HUES64 (cell line): ENCODE data around the gene SUCLG2.

Experiments used
- H3K27ac ChIP-seq: 2 replicates; pipeline ENCODE4 v1.7.0; 2013; ENCODE audit warnings: low read depth, low read length, inconsistent platforms
- H3K27me3 ChIP-seq: 2 replicates; pipeline ENCODE4 v1.6.1; 2013; ENCODE audit warnings: mild to moderate bottlenecking, low read length; ENCODE audit not compliant: insufficient read depth
- H3K36me3 ChIP-seq: 2 replicates; pipeline ENCODE4 v1.6.1; 2013; ENCODE audit warnings: mild to moderate bottlenecking, low read length; ENCODE audit not compliant: insufficient read depth
- H3K4me1 ChIP-seq: 2 replicates; pipeline ENCODE4 v1.6.1; 2013; ENCODE audit warnings: mild to moderate bottlenecking, low read length, moderate library complexity; ENCODE audit not compliant: insufficient read depth
- H3K4me3 ChIP-seq: 2 replicates; pipeline ENCODE4 v1.5.1; 2013; ENCODE audit warnings: mild to moderate bottlenecking, low read length, moderate library complexity
- H3K9ac ChIP-seq: 2 replicates; pipeline ENCODE4 v1.6.1; 2013; ENCODE audit warnings: mild to moderate bottlenecking, low read depth, low read length
- H3K9me3 ChIP-seq: 2 replicates; pipeline ENCODE4 v1.6.1; 2013; ENCODE audit warnings: low read depth, low read length; ENCODE audit not compliant: insufficient read depth
- WGBS: fragments of 150-250, 120-280 bp; methylation state at CpG from one replicate; pipeline ENCODE4 v1.1.7; 2013; ENCODE audit warnings: missing lambda C conversion rate; 5-methylcytosine and 5-hydroxymethylcytosine counted together

SUCLG2 gene

DNA sequence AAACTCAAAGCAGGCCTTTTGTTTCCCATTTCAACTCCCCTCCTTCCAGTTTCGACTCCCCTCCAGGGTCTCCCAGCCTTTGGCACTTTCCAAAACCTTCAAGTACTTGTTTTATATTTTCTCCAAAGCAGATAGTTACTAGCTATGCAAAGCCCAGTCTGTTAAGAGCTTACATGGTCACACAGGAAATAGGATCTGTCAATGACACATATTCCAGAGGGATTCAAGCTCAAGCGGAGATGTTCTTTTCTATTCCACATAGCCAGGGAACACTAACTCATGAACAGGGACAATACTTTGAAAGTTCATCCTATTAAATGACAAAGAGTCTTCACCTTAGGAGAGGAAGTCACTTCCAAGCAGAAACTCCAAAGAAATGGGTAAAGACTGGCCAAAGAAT is 18.6 kb downstream of the SUCLG2 start:
- WGBS, result 91% methylated on average over 2 of the region's 2 CpGs

DNA sequence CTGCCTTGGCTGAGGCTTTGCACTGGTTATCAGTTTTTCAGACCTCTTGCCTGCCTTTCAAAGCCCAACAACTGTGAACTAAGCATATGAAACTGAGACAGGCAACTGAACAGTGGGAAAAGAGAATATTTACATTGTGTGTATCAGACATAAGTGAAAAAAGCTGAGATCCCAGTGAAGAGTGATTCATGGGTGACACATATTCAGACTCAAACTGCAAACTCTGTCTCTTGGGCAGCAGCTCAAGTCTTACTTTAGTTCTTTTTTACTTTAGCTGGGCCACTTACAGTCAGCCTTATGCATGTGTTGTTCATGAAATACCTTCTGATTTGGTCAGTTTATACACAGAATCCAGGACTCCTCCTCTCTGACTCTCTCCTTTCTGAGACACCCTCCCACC is 19.2 kb downstream of the SUCLG2 start:
- Histone ChIP-seq H3K36me3 (no peaks in the 10 kb centered on the region), H3K4me3 (no peak overlapping the region), H3K9me3 (no peaks in the 10 kb centered on the region), H3K9ac (no peak overlapping the region), H3K4me1 (peaks cover 9% of the 10 kb centered on the region; the same call in 1 of the 2 replicates), H3K27me3 (no peaks in the 10 kb centered on the region), H3K27ac (no peak overlapping the region)

More for the DNA sequence above, 18.6 kb downstream of the SUCLG2 start:
- H3K27ac ChIP-seq, result no peak overlapping the region
- H3K27me3 ChIP-seq, result no peaks in the 10 kb centered on the region
- H3K9ac ChIP-seq, result no peak overlapping the region
- H3K9me3 ChIP-seq, result no peaks in the 10 kb centered on the region
- H3K4me3 ChIP-seq, result no peak overlapping the region
- H3K36me3 ChIP-seq, result no peaks in the 10 kb centered on the region
- peaks cover 5% of the 10 kb centered on the region; the same call in 1 of the 2 replicates for H3K4me1 ChIP-seq

DNA sequence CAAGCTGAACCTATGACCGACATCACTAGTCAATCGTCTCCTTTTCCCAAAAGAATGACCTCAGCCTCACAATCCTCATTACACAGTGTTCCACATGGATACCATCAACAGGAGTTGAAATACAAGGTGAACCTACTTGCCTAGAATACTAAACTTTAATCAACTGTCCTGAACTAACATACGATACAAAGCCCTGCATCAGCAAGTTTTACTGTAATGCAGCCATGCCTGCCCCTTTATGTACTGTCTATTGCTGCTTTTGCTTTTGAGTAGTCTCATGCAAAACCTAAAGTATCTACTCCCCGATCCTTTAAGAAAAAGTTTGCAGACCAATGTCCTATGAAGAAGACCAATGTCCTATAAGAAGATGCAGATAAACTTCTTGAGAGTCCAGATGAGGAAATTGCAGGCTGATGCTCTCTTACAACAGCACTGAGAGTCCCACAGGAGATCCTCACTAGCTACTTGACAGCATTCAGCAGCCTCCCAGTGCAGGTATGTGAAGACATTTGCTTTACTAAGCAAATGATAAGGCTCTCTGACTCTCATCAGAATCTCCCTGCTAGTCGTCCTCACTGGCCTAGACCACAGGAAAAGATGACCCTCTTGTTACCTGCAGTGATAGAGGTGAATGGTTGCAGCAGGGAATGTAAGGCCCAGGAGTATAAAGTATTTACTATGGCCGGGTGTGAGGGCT is 23.6 kb downstream of the SUCLG2 start:
- Histone ChIP-seq H3K4me1 (peaks cover 25% of the 10 kb centered on the region), H3K36me3 (no peaks in the 10 kb centered on the region), H3K27me3 (no peaks in the 10 kb centered on the region), H3K9me3 (no peaks in the 10 kb centered on the region), H3K27ac (no peak overlapping the region), H3K9ac (no peak overlapping the region), H3K4me3 (no peak overlapping the region)
- 76% methylated on average over 6 of the region's 6 CpGs for WGBS

DNA sequence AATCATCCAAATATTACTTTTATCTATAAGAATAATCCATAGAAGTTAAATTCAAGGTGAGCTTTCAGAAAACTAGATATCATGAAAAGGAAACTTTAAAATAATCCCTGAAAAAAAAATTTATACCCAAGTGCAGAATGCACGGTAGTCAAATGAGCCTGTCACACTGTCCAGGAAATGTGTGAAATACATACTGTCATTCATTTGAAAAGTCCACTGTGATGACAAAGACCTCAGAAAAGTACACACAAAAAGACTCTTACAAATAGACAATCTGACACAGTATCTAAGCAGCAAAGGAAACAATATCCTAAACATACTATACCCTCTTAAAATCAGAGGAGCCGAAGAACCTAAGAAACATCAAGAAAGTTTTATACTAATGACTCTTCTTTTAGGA is 29.7 kb downstream of the SUCLG2 start:
- Histone ChIP-seq H3K36me3 (0 out of 2 replicates have a peak, but pooled peaks cover 3% of the 10 kb centered on the region), H3K9me3 (no peaks in the 10 kb centered on the region), H3K27me3 (no peaks in the 10 kb centered on the region), H3K27ac (no peak overlapping the region), H3K9ac (no peak overlapping the region), H3K4me3 (no peak overlapping the region), H3K4me1 (peaks cover 9% of the 10 kb centered on the region)
- 94% methylated on average over 2 of the region's 2 CpGs for WGBS

DNA sequence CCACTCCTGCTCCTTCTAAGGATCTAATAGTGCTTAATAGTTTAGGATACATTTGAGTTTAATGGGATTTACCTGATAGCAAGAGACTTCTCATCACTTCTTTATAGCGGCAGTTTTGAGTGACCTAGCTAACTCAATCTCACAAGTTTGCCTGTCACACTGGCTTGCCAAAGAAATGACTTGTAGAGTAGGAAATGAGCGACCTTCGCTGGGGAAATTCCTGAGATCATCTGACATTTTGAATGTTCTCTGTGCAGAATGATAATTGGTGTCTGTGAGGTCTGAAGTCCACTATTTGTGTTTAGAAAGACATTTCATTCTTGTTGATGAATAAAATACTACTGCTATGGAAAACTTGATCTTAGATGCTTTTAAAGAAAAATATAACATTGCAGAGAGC is 30.3 kb downstream of the SUCLG2 start:
- Histone ChIP-seq H3K4me1 (peaks cover 3% of the 10 kb centered on the region), H3K4me3 (no peak overlapping the region), H3K36me3 (0 out of 2 replicates have a peak, but pooled peaks cover 3% of the 10 kb centered on the region), H3K27ac (no peak overlapping the region), H3K9me3 (no peaks in the 10 kb centered on the region), H3K27me3 (no peaks in the 10 kb centered on the region), H3K9ac (no peak overlapping the region)
- 95% methylated on average over 3 of the region's 3 CpGs for WGBS

DNA sequence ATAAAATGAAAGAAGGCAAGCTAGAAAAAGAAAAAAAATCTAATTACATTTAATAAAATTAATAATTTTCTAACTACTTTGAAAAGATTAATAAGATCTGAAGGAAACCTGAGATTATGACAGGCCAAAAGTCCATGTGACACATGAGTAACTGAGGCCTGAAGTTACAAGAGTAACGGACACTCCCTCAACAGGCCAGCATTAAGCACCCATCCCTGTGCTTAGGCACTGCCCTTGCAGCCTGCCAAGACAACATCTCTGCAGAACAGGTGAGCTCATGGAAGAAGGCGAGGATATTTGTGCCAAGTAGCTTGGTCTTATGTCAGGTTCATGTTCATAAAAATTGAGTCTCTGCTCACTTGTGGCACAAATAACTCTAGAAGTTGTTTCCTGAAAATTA is 31.8 kb downstream of the SUCLG2 start:
- 98% methylated on average over 2 of the region's 2 CpGs for WGBS
- H3K4me3 ChIP-seq, result no peak overlapping the region
- no peak overlapping the region for H3K27ac ChIP-seq
- H3K27me3 ChIP-seq, result no peaks in the 10 kb centered on the region
- H3K9me3 ChIP-seq, result no peaks in the 10 kb centered on the region
- H3K4me1 ChIP-seq, result no peaks in the 10 kb centered on the region
- no peak overlapping the region for H3K9ac ChIP-seq
- H3K36me3 ChIP-seq, result 0 out of 2 replicates have a peak, but pooled peaks cover 3% of the 10 kb centered on the region

DNA sequence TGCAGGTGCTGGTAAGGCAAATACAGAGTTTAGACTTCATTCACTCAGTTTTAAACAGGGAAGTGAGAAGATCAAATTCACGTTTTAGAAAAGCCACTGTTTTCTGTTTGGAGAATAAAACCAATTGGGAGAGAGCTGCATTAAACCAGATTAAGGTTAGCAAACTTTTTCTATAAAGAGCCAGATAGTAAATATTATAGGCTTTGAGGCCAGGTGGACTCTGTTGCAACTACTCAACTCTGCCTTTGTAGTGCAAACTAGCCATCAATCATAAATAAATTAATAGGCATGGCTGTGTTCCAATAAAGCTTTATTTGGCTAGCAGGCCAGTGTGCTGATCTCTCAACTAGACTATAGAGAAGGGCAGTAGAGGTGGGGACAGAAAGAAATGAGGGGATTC is 33.5 kb downstream of the SUCLG2 start:
- 92% methylated on average over 1 of the region's 1 CpG for WGBS
- no peak overlapping the region for H3K4me3 ChIP-seq
- H3K27ac ChIP-seq, result no peak overlapping the region
- no peak overlapping the region for H3K9ac ChIP-seq
- no peaks in the 10 kb centered on the region for H3K27me3 ChIP-seq
- no peaks in the 10 kb centered on the region for H3K9me3 ChIP-seq
- H3K4me1 ChIP-seq, result no peaks in the 10 kb centered on the region
- H3K36me3 ChIP-seq, result peaks cover 17% of the 10 kb centered on the region

DNA sequence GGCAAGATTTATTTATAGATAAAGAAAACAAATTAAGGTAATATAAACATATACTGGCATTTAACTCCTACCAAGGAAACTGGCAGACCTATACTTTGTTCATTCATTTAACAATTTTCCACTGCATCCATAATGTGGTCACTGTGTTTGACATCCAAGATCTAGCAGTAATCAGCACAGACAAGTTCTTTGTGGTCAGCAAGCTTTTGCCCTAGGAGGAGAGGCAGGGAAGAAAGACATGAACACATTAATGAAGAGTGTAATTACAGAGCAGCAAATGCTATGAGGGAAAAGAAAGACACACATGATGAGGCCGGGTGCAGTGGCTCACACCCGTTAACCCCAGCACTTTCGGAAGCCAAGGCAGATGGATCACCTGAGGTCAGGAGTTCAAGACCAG is 34.4 kb downstream of the SUCLG2 start:
- Histone ChIP-seq H3K36me3 (peaks cover 18% of the 10 kb centered on the region), H3K4me1 (no peaks in the 10 kb centered on the region), H3K4me3 (no peak overlapping the region), H3K27ac (no peak overlapping the region), H3K9ac (no peak overlapping the region), H3K27me3 (no peaks in the 10 kb centered on the region), H3K9me3 (no peaks in the 10 kb centered on the region)
- 63% methylated on average over 3 of the region's 3 CpGs for WGBS

DNA sequence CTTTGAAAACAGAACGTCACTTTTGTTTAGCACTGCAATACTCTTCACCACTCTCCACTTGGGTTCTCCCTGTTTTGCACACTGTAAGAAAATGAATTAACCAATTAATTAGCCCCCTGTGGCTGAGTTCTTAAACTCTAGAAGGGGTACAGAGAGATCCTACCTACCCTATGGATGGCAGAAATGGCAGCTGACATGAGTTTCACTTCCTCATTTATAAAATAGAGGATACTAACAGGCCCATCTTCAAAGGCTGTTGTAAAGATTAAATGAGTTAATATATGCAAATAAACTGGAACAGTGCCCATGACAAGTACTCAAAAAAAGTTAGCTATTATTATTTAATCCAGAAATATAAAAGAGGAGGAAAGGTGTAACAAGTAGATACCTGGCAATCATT is 36.9 kb downstream of the SUCLG2 start:
- no peaks in the 10 kb centered on the region for H3K9me3 ChIP-seq
- 0 out of 2 replicates have a peak, but pooled peaks cover 3% of the 10 kb centered on the region for H3K4me1 ChIP-seq
- no peak overlapping the region for H3K27ac ChIP-seq
- no peaks in the 10 kb centered on the region for H3K27me3 ChIP-seq
- peaks cover 18% of the 10 kb centered on the region for H3K36me3 ChIP-seq
- H3K9ac ChIP-seq, result no peak overlapping the region
- WGBS, result 93% methylated on average over 1 of the region's 1 CpG
- H3K4me3 ChIP-seq, result no peak overlapping the region

DNA sequence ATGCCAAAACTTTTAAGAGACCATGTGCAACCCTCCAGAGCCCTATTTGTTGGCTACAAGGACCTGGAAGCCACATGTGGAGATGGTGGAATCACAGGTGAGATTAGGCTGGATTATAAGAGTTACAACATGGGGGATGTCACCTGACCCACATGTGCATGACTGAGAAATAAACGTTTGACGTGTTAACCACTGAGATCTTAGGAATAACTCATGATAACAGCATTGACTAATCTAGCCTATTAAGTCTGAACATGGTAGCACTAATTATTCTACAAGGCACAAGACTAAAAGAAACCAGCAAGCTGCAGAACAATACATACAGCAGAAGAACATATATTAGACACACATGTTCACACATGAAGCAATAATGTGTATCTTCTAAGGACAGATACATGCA is 38.4 kb downstream of the SUCLG2 start:
- H3K36me3 ChIP-seq, result peaks cover 18% of the 10 kb centered on the region
- WGBS, result 93% methylated on average over 2 of the region's 2 CpGs
- H3K4me1 ChIP-seq, result 0 out of 2 replicates have a peak, but pooled peaks cover 3% of the 10 kb centered on the region
- H3K27ac ChIP-seq, result no peak overlapping the region
- no peaks in the 10 kb centered on the region for H3K9me3 ChIP-seq
- H3K9ac ChIP-seq, result no peak overlapping the region
- H3K4me3 ChIP-seq, result no peak overlapping the region
- H3K27me3 ChIP-seq, result no peaks in the 10 kb centered on the region

DNA sequence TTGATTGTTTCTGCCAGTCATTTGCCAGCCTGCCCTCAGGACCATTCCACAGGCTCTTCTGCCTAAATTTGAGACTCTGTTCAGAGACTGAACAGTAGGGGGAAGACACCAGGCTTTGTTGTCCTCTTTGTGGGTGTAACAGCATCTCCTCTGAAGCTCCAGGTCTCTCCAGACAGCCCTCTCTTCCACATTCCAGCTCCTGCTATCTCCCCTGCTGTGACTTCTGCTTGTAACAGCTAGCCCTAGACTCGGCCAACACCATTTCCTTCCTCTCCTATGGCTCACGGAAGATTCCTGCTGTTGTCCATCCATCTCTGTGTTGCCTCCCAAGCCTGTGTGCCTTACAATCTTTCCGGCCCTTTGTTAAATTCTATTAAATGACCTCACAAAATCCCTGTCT is 40.2 kb downstream of the SUCLG2 start:
- H3K4me3 ChIP-seq, result no peak overlapping the region
- H3K27ac ChIP-seq, result no peak overlapping the region
- WGBS, result 64% methylated on average over 3 of the region's 3 CpGs
- H3K9me3 ChIP-seq, result no peaks in the 10 kb centered on the region
- H3K9ac ChIP-seq, result no peak overlapping the region
- 0 out of 2 replicates have a peak, but pooled peaks cover 3% of the 10 kb centered on the region for H3K4me1 ChIP-seq
- H3K27me3 ChIP-seq, result no peaks in the 10 kb centered on the region
- H3K36me3 ChIP-seq, result peaks cover 18% of the 10 kb centered on the region

DNA sequence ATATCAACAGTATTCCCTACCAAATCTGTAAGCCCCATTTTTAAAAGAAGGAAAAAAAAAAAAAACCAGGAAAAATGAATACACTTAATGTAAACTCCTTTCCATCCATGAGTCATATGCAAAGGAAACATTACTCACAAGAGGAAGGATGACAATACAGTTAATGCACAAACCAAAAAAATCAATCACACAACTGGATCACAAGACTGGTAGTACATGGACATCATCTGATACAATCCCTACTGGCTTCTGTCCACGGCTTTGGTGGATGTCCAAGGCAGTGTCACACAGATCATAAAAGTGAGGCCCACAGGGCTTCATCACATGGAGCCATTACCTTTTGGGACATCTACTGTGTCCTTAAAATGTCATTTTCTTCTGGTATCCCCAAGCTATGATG is 44.0 kb downstream of the SUCLG2 start:
- peaks cover 33% of the 10 kb centered on the region for H3K36me3 ChIP-seq
- no peak overlapping the region for H3K9ac ChIP-seq
- no peak overlapping the region for H3K4me3 ChIP-seq
- 91% methylated on average over 1 of the region's 1 CpG for WGBS
- H3K4me1 ChIP-seq, result 0 out of 2 replicates have a peak, but pooled peaks cover 3% of the 10 kb centered on the region
- H3K27me3 ChIP-seq, result no peaks in the 10 kb centered on the region
- H3K9me3 ChIP-seq, result no peaks in the 10 kb centered on the region
- no peak overlapping the region for H3K27ac ChIP-seq
